ENCODE results near the gene NISCH.
A peak's percentile ranks its signal among the peaks of the same experiment; 100 is the strongest.

The NISCH gene

DNA sequence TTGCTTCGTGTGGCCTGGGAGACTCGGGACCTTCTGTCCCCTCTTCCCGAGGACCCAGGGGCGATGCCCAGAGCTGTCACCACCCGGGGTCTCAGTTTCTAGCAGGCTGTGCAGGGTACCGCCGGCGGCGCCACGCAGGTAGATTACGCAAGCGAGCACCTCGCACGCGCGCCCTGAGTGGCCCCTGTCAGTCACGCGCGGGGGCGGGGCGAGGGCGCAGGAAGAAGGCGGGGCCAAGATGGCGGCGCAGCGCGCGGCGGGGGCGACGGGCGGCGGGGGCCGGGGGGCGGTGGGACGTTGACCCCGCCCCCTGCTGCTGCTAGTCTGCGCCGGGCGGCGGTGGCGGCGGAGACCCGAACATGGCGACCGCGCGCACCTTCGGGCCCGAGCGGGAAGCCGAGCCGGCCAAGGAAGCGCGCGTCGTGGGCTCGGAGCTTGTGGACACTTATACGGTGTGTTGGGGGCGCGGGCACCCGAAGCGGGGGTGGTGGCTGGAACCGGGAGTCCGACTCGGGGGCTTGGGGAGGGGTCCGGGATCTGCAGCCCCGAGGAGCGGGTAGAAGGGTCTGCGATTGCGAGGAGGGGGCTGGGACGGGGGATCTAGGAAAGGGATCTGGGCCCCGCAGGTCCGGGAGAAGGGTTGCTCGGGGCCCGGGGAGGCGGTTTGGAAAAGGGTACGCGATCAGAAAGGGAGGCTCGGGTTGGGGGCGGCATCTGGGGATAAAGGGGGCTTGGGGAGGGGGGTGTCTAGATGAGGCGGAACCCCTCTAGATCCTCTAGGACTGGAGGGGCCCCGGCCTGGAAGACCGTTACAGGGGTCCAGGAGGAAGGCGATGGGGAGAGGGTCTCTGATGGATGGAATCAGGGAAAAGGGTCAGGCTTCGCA is at the start of gene NISCH:
TSS of gene NISCH (plus strand) at position 322 of the 886 bp plus-strand sequence. CDS start at position 360, 38 bp downstream.
- peak; percentile 57 for DNase-seq (ENCODE audit: low spot score)

DNA sequence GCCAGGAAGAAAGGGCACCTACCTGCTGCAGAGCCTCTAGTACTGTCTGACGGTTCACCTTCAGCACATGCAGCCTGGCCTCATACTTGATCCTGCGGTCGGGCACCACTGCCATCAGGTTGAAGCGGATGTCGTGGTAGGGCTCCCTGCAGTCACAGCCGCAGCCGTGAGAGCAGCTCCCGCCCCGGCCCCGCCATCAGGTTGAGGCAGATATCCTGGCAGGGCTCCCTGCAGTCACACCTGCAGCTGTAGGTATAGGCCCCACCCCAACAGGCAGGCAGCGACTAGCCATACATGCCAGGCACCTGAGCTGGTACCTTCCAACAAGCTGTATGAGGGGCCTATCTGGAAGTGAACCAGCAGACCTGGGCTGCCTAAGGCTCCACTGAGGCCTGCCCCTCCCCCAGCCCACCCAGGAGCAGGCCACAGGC is 49.2 kb upstream of the NISCH start:
- no peak for DNase-seq (ENCODE audit: low spot score)

DNA sequence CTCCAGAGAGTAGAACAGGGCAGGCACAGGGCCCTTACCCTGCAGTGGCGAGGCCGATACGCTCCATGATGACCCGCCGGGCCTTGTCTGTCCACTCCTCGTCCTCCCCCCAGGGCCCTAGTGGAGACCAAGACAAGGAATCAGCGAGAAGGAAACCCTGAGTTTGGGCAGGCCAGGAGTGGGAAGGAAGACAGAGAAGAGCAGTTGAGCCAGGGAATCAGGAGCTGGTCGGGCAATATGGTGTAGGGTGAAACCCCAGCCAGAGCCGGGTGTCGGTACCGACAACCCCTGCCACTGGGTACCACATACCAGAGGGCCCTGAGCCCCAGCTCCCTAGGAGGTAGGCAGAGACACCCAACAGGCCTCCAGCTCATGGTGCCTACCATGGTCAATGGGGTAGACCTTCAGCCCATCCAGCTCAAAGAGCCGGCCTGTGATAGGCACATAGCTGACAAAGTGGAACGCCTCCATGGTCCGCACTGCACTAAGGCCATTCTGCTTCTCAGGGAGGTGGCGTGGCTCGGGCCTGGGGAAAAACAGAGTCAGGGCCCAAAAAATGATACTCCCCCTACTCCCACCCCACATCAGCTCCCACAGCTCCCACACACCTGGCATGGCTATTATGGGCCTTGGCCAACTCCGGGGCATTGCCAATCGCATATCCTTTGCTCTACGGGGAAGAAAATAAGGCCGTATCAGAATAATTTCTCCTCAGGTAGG is 48.5 kb upstream of the NISCH start:
- DNase-seq (ENCODE audit: low spot score) = no peak

GRCh38 chr3:52407779-52408178 is 47.6 kb upstream of the NISCH start:
- no peak for DNase-seq (ENCODE audit: low spot score)

GRCh38 chr3:52408466-52408865 is 46.9 kb upstream of the NISCH start:
- DNase-seq (ENCODE audit: low spot score) = no peak

DNA sequence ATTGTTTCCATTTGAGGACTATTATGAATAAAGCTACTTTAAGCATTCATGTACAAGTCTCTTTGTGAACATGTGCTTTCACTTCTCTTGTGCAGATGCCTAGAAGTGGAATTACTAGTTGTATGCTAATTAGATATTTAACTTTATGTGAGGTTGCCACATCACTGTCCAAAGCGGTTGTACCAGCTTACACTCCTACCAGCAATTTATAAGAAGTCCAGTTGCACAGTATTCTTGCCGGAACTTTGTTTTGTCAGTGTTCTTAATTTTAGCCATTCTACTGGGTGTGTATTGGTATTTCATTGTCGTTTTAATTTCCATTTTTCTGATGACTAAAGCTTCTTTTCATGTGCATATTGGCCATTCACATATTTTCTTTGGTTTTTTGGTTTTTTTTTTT is 39.6 kb upstream of the NISCH start:
- no peak for DNase-seq (ENCODE audit: low spot score)

DNA sequence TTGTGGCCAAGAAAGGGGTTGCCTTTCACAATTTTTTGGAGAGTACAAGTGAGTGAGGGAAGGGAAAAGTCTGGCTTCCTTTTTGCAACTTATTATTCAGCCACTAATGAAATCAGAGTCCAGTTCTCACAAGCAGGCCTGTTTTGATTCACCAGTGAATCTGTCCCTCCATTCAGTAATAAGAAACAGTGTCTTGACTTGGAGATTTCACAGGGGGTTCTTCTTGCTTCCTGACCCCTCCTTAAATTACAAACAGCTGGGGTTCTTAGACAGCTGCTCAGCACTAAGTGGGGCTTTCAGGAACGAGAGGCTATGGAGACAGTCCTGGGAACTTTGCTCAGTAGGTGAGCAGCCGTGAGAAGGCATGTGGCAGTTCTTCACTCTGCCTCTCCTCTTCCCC is 35.0 kb upstream of the NISCH start:
- no peak for DNase-seq (ENCODE audit: low spot score)

DNA sequence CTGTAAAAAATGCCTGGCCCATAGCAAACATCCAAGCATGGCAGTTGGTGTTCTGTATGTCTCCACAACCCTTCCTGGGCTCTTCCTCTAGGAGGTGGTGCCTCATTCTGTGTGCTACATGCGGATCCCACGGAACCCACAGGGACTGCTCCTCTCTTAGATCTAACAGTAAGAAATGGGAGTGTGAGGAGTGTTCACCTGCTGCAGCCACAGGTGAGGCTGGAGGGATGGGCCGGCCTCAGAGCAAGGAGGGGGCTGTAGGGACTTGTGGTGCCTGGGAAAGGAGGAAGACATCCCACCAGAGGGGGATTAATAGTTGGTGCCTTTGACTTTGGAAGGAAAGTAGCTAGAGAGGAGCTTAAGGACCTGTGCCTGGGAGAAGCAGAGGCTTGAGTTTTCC is 32.7 kb upstream of the NISCH start:
- no peak for DNase-seq (ENCODE audit: low spot score)

GRCh38 chr3:52423173-52423572 is 32.2 kb upstream of the NISCH start:
- no peak for DNase-seq (ENCODE audit: low spot score)

DNA sequence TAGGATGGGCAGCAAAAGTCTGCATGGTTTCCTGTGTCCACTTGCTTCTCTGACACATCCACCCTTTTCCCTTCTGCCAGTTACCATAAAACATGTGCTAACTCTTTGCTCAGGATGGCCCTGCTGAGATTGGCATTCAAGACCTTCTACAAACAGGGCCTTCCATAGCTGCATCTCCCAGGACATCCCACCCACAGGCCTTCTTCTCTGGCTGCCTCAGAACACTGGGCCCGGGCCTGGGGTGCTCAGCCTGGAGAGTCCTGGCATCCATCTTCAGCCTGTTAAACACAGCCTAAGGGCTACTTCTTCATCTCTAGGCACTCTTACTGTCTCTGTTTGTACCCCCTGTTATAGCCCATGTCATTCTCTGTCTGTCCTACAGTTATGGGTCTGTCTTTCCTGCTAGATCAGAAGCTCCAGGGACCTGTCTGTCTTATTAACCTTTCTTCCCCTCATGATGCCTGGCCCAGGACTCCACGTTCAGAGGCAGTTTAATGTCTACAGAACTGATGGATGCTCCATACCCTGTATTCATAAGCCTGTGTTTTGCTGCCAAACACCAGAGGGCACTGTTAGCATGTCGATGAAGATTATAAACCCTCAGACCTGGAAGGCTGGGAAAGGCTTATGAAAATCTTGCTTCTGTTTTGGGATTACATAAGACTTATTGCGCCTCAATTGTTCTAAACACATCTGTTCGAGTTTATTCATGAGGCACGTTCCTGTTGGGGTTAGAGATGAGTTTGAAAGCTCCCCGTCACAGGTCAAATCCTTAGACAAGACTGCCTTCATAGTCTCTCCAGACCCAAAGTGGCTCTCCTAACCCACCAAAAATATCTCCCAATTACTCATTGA is 27.0 kb upstream of the NISCH start:
- peak; percentile 92 for DNase-seq (ENCODE audit: low spot score)

- no peak for DNase-seq (ENCODE audit: low spot score)
Observed at GRCh38 chr3:52429031-52429430, 26.4 kb upstream of the NISCH start.

DNA sequence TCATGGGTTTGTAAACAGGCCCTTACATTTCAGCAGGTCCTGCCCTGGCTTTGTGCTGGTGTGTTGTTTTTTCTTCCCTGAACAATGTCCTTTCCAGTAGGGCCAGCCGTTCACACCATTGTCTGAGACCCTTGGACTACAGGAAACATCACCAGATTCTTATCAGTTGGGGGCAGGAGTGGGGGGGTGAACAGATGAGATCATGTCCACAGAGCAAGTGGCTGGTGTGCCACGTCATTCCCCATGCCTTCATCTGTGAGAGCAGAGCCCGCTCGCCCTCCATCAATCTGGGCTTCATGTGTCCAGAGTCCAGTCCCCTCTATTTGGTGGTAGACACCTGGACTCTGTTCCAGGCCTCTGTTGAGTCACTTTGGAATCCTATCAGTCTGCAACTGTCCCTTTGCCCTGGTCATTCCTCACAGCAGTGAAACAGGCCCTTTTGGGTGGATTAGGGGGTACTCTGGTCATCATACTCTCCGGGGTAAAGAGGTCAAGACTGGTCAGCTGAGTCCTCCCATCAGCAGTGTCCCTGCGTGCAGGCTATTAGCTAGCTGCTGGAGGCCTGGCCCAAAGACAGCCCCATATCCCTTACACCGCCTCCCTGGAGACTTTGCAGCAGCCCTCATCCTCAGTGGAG is 25.5 kb upstream of the NISCH start:
- DNase-seq (ENCODE audit: low spot score) = peak; percentile 49

- no peak for DNase-seq (ENCODE audit: low spot score)
Observed at GRCh38 chr3:52430416-52430810, 25.0 kb upstream of the NISCH start.

GRCh38 chr3:52431459-52432223 is 23.8 kb upstream of the NISCH start:
- DNase-seq (ENCODE audit: low spot score) = no peak

DNA sequence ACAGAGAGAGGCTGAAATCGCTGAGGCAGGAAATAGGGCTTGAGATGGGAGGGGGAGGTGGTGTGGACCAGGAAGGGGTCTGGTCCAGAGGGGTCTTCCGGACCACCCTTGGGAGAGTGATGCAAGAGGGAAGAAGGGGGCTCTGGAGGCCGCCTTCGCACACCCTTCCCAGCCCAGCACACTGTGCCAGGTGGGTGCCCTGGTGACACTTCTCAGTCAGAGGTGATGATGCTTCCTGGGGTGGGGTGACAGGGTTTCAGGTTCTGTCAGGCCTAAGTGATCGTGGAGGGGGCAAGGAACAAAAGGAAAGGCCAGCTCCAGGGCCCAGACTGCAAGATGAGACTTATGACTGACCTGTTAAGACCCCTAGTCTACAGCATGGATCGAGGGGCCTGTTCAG is 23.2 kb upstream of the NISCH start:
- no peak for DNase-seq (ENCODE audit: low spot score)

- no peak for DNase-seq (ENCODE audit: low spot score)
Observed at GRCh38 chr3:52432691-52433141, 22.7 kb upstream of the NISCH start.

DNA sequence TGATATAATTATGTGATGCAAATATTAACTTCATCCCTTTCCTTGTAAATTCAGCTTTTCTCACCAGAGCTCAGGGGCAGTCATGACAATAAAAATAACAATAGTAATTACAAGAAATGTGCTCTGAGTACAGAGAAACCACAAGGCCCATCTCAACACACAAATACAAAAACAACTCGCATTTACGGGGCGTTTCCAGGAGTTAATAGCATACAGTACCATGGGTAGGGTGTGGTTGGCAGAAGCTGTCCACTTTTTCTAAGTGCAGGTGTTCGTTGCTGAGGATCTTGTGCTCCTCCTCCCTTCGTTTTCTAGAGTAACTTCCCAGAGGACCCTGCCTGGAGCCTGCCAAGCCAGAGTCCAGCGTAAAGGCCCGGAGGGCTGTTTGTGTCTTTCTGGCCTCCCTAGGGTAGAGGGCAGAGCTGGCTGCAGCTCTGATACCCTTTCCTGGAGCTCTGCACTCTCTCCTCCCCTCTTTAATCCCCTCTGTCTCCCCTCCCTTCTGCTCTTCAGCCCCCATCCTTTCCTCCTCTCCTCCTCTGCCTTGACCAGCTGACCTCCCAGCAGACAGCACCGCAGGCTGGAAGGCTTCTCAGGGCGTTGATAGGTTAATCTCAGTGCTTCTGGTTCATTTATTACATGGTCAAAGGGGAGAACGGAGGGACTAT is 21.9 kb upstream of the NISCH start:
- no peak for DNase-seq (ENCODE audit: low spot score)

DNA sequence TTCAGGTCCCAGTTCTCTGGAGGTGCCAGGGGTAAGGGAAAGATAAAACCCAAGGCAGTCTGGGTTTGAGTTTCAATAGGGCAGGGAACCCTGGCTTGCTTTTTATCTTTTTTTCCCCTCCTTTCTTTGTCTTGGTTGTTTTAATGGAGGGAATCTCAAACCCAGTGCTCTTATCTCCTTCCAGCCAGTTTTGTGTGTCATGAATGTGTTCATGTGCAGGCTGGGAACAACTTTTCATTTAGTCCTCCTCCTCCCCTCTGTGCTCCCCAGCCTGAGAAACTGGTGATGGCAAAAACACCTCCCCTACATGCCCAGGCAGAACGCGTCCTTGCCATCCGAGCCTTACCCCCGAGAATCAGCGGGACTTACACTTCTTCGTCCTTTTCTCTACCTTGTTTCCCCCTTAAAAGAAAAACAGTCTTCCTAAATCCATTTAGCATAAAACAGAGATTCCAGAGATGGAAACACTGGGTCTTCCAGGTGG is 21.4 kb upstream of the NISCH start:
- DNase-seq (ENCODE audit: low spot score) = no peak

DNA sequence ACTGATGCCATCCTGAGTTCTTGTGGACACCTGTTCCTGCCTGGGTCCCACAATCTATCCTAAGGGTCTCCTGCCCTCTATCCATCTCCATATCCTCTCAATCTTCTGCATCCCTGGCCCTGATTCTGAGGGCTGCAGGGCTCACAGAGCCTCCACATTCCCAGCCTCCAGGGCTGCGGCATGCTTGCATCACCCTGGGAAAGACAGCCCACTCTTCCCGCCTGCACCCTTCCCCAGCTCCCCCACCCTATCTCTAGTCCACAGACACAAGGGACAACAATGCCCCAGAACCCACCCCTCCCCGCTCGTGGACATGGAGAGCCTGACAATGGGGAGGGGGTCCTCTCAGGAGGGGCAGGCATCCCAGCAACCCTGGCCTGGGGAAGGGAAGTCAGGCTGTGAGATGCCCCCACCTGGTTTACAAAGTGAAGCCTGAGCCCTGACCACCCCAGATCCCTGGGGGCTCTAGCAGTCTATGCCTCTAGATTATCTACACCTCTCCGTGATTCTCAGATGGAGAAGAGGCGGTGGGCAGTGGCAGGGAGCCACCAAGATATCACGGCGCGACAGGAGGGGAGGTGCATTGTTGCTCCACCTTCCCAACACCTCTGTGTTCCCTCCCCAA is 20.8 kb upstream of the NISCH start:
- DNase-seq (ENCODE audit: low spot score) = no peak

Data from pons (tissue), 1 donor.